Right atrium auricular region (tissue), 2 donors: Measurements from ENCODE around the gene MYO15B. TPM values are rescaled to one million over a fixed set of nuclear protein-coding genes. Genes with fewer than 3 reads are reported as not detected.
A peak's percentile ranks its signal among the peaks of the same experiment; 100 is the strongest.

Experiments used
- DNase-seq: peaks from one replicate; pipeline ENCODE4 v3.0.0-alpha.2; 2019; ENCODE audit warnings: low spot score
- H3K27ac ChIP-seq, 2 donors: fragments of 200-600 bp; sonication (generic); 1 replicate in 1 of 2; 2 replicates in 1 of 2; pipeline ENCODE4 v1.5.1; 2016 to 2019
- H3K27me3 ChIP-seq, 2 donors: fragments of 200-600 bp; sonication (generic); one replicate each; pipeline versions ENCODE4 v1.5.1 to v1.6.0; 2017 to 2019
- H3K36me3 ChIP-seq: fragments of 200-600 bp; sonication (generic); one replicate; pipeline ENCODE4 v1.5.1; 2016
- H3K4me1 ChIP-seq, 2 donors: fragments of 200-600 bp; sonication (generic); one replicate each; pipeline versions ENCODE4 v1.5.1 to v1.6.0; 2017 to 2019
- H3K4me3 ChIP-seq, 2 donors: fragments of 200-600 bp; sonication (generic); 1 replicate in 1 of 2; 2 replicates in 1 of 2; pipeline ENCODE4 v1.5.1; 2017 to 2019; ENCODE audit warnings: mild to moderate bottlenecking in 1 of 2, moderate library complexity in 1 of 2
- H3K9me3 ChIP-seq, 2 donors: fragments of 200-600 bp; sonication (generic); one replicate each; pipeline ENCODE4 v1.5.1; 2019
- total RNA-seq, 2 donors: library from RNA; depleted of rRNA; stranded (reverse); fragments of >200 nt; gene quantifications; one replicate each; pipeline ENCODE4 v1.1.0, GENCODE V29; 2016
- TF ChIP-seq, protein P1 (sequence below), 2 donors: fragments of 200-600 bp; sonication (generic); IDR thresholded peaks; one replicate each; pipeline ENCODE4 v1.5.1; 2019; ENCODE audit warnings: antibody characterized with exemption in 2 of 2

MYO15B gene
- total RNA-seq, 2 donors from 2014 or later, result 29.3 to 34.3 TPM

DNA sequence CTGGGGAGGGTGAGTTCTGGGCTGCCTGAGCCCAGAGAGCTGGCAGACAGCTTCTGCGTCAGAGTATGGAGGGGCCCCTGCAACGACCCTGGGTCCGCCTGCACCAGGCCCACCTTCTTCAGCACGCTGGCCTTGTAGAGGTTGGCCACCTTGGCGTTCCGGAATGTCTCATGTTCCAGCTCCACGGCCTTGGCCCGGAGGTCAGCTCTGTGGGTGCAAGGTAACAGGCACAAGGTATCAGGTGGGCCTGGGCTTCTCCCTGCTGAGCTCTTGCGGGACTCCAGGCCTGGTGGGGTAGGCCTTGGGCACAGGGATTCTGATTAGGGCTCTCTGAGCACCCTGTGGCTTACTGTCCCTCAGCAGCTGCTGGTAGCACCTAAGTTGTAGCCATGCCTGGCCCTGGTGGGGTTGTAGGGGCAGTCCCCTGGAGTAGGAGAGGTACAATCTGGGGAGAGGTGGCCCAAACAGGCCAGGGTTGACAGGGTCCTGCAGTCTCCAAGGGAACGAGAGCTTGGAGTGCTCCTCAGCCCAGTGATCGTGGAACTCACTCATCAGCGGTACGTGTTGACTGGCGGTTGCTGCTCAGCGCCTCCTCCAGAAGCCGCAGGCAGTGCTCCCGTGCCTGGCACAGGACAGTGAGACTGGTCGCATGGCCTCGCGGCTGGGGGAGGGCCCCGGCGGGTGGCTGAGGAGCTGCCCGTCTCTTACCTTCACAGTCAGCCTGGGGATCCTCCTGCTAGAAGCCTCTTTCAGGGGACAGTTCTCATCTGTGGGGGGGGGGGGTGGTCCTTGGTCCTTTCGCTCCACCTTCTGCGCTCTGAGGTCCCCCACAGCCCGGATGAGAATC lies 42.7 kb downstream of the MYO15B start:
- TF ChIP-seq, protein P1, sequence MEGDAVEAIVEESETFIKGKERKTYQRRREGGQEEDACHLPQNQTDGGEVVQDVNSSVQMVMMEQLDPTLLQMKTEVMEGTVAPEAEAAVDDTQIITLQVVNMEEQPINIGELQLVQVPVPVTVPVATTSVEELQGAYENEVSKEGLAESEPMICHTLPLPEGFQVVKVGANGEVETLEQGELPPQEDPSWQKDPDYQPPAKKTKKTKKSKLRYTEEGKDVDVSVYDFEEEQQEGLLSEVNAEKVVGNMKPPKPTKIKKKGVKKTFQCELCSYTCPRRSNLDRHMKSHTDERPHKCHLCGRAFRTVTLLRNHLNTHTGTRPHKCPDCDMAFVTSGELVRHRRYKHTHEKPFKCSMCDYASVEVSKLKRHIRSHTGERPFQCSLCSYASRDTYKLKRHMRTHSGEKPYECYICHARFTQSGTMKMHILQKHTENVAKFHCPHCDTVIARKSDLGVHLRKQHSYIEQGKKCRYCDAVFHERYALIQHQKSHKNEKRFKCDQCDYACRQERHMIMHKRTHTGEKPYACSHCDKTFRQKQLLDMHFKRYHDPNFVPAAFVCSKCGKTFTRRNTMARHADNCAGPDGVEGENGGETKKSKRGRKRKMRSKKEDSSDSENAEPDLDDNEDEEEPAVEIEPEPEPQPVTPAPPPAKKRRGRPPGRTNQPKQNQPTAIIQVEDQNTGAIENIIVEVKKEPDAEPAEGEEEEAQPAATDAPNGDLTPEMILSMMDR (IDR thresholded peaks at IDR 0.05), result no peak
- H3K4me1 ChIP-seq, result peaks cover 0 to 29% of the 10 kb centered on the region in 2 donors
- DNase-seq, result no peak
- peaks cover 16% of the 10 kb centered on the region for H3K36me3 ChIP-seq
- H3K27me3 ChIP-seq, result no peaks in the 10 kb centered on the region
- no peak overlapping the region for H3K4me3 ChIP-seq
- no peaks in the 10 kb centered on the region for H3K9me3 ChIP-seq
- H3K27ac ChIP-seq, result no peak overlapping the region

GRCh38 chr17:75631353-75631752 lies 43.8 kb downstream of the MYO15B start:
- DNase-seq, result no peak
- TF ChIP-seq, protein P1 (IDR thresholded peaks at IDR 0.05), result no peak

GRCh38 chr17:75632428-75632827 lies 44.8 kb downstream of the MYO15B start:
- Histone ChIP-seq H3K27me3 (no peaks in the 10 kb centered on the region), H3K9me3 (no peaks in the 10 kb centered on the region), H3K27ac (peak overlapping the region in 1 of 2 donors; percentile 88), H3K4me1 (peaks cover 0 to 48% of the 10 kb centered on the region in 2 donors), H3K4me3 (no peak overlapping the region), H3K36me3 (peaks cover under 1% of the 10 kb centered on the region)
- DNase-seq, result no peak
- TF ChIP-seq, protein P1 (IDR thresholded peaks at IDR 0.05), result no peak

More at GRCh38 chr17:75631353-75631752, 43.8 kb downstream of the MYO15B start:
- Histone ChIP-seq H3K36me3 (peaks cover 10% of the 10 kb centered on the region), H3K27ac (no peak overlapping the region), H3K9me3 (no peaks in the 10 kb centered on the region), H3K4me1 (peaks cover 0 to 38% of the 10 kb centered on the region in 2 donors), H3K4me3 (no peak overlapping the region), H3K27me3 (no peaks in the 10 kb centered on the region)

DNA sequence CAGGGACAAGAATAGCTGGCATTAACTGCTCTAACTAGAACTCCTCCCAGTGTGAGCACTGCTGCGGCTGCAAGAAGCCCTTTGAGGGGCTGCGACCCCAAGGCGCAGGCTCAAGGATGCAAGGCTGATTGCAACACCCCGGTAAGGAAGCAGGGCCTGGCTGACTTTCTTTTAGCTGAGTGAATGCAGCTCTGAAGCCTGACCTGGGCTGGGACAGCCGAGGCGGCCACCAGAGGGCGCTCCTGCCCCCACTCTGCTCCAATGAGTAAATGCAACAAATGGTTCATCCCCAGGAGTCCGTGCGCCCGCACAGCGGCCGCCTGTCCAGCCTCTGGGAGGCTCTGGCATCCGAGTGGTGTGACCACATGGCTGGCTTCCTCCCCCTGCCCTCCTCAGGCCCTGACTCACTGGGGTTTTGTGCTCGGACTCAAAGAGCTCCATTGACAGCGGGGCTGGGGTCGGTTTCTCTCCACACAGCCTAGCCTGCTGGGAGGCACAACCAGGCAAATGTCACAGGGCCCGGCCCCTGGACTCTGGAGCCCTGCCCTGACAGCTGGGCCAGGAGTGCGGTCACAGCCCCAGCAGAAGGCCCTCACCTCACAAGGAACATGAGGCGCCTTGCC lies 45.4 kb downstream of the MYO15B start, which contains the start of gene SMIM5:
Gene SMIM5 (plus strand): TSS at position 572 of the 623 bp plus-strand sequence. CDS start 6,768 bp downstream, outside the sequence.
- peak within 1 kb of the TSS; percentile 27 to 31 for H3K4me3 ChIP-seq
- no peaks in the 10 kb centered on the region for H3K27me3 ChIP-seq
- no peaks in the 10 kb centered on the region for H3K36me3 ChIP-seq
- no peaks in the 10 kb centered on the region for H3K9me3 ChIP-seq
- TF ChIP-seq, protein P1 (IDR thresholded peaks at IDR 0.05), result peak; percentile 95 to 96
- peaks cover 0 to 52% of the 10 kb centered on the region in 2 donors for H3K4me1 ChIP-seq
- peak within 1 kb of the TSS; percentile 88 to 94 for H3K27ac ChIP-seq
- peak; percentile 90 for DNase-seq

- peak; percentile 95 for DNase-seq
- Histone ChIP-seq H3K27ac (peak overlapping the region; percentile 88 to 94), H3K27me3 (no peaks in the 10 kb centered on the region), H3K4me3 (peak overlapping the region; percentile 27 to 31), H3K9me3 (no peaks in the 10 kb centered on the region), H3K4me1 (peaks cover 0 to 57% of the 10 kb centered on the region in 2 donors), H3K36me3 (no peaks in the 10 kb centered on the region)
- TF ChIP-seq, protein P1 (IDR thresholded peaks at IDR 0.05), result peak; percentile 28 to 66
Measured at GRCh38 chr17:75633486-75634375, 46.1 kb downstream of the MYO15B start.
